COLO668 (cell line): ENCODE results near the gene FAM25C.
"Not testable (repeated sequence)": the region's sequence is repeated elsewhere in the genome, so short reads cannot be mapped to it uniquely, and the experiment has no call there.

Experiments used
- DNase-seq: peaks from one replicate; lab custom pipeline; 2025; ENCODE audit not compliant: unreplicated experiment; lab: John Stamatoyannopoulos, UW

FAM25C gene

DNA sequence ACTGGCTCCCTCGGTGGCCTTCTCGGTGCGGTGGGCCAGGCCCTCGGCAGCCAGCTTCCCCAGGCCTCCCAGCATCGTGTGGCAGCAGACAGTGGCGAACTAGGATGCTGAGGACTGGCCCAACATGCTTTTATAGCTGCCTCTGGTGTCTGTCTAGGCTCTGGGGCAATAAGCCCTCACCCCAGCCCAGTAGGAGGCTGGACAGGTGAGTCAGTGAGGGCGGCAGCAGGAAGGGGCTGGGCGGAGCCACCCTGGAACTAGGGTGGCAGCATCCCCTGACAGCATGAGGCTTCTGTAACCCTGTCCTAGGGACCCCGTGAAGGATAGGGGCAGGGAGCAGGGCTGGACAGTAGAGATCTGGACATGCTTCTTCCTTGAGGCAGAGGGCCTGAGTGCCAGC, at the start of gene FAM25C:
TSS of gene FAM25C (minus strand) at position 101 of the 400 bp plus-strand sequence. CDS start at position 75, 26 bp downstream.
- DNase-seq = not testable (repeated sequence)

DNA sequence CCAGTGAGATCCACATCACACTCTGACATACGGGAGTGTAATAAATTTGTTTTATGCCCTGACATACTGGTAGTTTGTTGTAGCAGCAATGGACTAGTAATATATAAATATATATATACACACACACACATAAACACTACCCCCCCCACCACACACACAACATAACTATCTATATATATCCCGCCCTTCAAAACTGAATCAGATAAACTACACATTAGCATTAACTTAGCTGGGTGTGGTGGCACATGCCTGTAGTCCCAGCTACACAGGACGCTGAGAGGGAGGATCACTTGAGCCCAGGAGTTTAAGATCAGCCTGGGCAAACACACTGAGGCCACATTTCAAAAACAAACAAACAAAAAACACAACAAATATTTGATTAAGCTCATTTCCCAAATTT, 45.0 kb upstream of the FAM25C start:
- DNase-seq = not testable (repeated sequence)

DNA sequence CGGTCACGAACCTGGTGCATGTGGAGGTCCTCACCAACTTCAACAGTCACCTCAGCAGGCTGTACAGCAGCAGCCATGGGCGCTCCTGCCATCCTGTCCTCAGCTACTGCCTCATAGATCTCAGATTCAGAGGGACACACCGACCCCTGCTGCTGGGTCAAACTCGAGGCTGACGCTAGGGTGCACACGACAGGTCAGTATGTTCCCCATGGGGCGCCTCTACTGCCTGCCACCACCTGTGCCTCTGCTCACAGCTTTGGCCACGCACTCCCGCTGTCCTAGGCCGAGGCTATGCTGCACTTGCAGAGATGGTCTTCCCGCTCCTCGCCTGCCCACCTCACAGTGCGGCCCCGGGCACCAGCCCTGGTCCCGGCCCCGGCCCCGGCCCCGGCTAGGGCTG, 31.8 kb upstream of the FAM25C start:
- DNase-seq = not testable (repeated sequence)

DNA sequence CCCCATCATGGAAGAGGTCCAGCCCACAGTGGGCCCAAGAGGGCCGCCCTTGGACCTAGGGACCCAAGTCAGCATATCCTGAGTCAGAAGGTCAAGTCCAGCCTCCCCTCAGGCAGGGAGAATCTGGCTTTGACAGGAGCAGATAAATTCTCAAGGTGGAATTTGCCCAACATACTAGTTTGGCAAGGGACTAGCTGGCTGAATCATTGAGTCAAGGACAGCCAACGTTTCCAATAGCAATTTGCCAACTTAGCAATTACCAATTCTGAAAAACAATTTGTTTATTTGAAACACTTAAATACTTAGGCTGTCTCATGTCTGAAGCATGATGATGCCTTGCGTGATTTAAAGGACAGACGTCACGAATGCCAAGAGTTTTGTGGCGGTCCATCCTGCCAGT, 2.7 kb upstream of the FAM25C start:
- DNase-seq = not testable (repeated sequence)

DNA sequence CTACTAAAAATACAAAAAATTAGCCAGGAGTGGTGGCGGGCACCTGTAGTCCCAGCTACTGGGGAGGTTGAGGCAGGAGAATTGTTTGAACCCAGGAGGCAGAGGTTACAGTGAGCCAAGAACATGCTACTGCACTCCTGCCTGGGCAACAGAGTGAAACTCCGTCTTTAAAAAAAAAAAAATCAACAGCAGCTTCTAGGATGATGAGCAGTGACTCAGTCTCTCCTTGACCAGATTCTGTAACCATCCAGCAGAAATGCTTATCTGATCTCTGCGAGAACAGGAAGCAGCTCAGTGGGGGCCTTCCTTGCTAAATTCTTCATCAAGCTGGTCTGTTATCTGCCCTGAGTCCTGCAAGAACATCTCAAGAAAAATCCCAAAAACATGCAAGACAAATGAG, 5.5 kb downstream of the FAM25C start:
- not testable (repeated sequence) for DNase-seq

DNA sequence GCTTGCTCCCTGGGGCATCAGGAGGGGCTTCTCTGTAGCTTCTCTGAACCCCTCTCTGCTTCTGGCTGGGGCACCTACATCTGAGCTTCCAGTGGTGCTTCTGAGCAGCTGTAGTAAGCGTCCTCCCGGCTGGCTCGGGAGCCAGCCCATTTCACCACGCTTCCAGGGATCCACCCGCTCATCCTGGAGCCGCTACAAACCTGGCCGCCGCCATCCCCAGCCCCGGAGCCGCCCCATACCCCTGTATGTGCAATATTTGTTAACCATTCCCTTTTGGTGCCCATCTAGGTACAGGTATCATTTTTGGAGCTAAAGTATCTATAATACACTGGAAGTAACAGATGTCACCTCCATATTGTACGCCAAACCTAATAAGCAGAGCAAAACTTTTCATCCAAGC, 7.0 kb downstream of the FAM25C start:
- DNase-seq = not testable (repeated sequence)

DNA sequence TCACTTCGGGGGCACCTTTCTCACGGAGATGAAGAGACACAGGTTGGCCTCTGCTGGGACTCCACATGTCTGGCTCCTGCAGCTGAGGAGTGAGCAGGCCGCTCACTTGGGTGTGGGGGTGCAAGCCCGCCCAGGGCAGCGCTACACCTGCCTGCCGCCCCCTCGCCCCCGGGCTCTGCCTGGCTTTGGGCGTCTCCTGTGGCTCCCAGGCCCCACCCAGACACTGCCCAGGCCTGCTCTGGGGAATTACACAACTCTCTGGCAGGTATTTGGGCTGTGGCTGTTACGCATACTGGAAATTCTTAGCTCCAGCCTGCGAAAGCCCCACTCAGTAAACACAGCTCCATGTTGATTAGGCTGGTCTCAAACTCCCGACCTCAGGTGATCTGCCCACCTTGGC, 7.9 kb downstream of the FAM25C start:
- DNase-seq = not testable (repeated sequence)

DNA sequence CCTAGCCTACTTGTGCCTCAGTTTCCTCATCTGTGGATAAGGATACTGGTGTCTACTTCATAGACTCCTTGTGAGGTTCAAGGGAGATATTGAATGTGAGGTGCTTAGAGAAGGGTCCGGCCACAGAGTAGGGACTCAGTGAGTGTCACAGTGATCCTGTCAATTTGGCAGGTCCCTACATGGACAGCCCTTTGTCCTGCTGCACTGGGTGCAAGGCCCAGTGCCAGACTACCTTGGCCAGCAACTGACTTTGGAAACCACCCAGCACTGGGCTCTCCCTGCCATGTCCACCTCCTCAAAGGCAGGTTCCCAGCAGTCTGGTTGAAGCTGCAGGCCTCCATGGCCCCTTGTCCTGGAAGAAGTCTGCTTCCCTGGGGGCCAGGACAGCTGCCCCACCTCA, 9.5 kb downstream of the FAM25C start:
- not testable (repeated sequence) for DNase-seq

DNA sequence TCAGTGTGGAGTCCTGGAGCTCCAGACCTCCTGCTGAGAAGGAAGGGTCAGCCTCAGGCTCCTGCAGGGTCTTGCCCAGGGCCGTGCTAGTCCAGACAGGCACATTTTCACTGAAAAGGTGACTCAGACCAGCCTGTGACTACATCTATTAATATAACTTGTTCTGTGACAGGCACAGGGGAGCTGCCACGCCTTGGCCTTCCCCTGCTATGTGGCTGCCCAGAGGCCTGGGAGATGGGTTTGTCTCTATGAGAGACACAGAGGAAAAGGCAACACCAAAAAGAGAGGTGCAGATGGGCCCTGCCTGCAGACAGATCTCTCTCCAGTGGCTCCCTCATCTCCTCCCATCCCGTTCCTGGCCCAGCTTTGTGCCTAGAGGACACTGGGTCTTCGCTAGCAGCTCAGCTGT, 10.0 kb downstream of the FAM25C start:
- DNase-seq = not testable (repeated sequence)

DNA sequence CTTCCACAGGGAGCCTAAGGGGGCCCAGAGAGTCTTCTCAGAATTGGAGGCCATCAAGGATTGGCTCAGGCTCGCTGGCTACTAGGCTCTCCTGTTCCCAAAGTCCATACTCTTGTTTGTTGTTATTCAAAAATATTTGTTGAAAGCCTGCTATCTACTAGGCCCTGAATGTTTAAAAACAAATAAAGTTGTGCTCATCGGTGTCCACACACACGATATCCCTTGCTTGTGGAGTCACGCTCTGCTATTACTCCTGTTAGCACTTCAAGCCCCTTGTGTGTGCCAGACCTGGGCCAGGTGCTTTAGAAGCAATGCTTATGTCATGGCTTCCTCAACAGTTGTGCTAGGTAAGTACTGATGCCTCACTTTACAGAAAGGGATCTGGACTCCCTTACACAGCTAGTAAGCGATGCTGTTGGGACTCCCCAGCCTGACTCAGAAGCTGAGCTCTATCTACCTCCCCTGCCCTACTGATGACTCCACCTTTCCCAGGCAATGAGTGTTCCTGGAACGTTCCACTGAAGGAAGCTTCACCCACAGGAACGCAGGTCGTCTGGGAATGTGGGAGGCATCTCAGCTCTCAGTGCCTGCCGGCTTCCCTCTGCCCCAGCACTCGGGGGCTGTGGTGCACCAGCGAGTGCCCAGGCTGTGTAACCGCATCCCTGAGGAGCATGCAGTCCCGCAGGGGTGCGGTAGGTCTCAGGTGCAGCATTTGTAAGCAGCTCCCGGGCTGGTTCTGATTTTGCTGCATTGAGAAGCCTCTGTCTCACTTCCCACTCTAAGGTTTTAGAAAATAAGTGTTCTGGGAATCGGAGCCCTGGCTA, 10.7 kb downstream of the FAM25C start:
- DNase-seq = not testable (repeated sequence)

DNA sequence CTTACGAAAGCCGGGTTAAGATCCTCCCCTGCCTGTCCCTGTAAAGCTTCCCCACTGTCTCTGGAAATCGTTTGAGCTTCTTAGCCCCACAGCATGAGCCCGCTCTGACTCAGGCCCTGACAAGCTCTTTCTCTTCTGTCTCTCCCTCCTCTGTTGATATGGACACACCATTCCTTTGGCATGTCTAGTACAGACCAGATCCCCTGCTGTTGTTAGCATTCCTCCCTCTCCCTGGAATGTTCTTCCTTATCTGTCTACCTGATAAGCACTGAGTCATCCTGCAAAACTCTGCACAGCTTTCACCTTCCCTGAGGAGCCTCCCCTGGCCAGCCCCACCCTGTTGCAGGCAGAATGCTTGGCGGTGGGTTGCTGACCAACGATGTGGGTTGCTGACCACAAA, 11.6 kb downstream of the FAM25C start:
- DNase-seq = not testable (repeated sequence)

DNA sequence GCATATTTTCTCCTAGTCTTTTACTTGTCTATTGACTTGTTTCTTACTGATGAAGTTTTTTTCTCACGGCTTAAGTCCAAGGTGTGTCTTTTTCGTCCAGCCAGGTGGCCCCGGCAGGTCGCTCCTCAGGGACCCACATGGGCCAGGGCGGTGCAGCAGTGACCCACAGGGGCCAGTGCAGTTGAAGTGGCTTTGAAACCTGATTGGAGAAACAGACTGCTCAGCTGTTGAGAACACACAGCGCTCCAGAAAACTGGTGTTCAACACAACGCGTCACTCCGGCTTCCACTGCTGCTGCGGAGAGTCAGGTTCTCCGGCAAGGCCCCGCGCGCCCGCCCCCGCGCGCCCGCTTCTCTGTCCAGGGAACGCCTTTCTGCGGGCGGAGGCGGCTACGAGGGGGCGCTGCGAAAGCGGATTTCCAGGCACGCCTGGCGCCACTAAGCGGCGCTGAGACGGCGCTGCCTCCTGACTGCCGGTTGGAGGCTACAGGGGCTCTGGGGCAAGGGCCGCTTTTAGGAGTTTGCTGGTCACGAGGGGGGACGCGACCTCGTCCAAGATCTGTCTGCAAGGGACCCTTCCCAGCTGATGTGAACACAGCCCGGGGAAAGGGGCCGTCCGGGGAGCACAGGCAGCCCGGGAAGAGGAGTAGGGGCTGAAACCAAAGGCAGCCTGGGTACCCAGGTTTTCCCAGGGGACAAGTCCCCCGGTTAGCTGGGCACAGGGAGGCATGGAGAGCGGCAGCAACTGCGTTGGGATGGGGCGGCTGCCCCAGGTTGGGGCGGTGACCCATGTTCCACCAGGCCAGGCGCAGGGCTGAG, 13.0 kb downstream of the FAM25C start:
- not testable (repeated sequence) for DNase-seq

DNA sequence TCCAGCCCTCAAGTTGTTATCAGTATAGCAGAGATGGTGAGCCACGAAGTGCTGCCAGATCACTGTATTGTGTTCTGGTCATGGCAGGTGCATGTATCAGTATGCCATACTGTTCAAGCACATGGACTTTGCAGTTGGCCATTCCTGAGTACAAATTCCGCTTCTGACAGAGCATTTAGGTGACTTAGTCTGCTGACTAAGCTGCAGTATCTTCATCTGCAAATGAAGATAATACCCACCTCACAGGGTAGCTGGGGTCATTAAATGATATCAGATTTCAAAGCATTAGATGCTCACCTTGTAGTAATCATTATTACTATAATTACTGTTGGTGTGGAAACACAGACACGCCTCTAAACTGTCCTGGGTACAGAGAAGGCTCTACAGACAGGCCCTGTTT, 24.2 kb downstream of the FAM25C start:
- not testable (repeated sequence) for DNase-seq

DNA sequence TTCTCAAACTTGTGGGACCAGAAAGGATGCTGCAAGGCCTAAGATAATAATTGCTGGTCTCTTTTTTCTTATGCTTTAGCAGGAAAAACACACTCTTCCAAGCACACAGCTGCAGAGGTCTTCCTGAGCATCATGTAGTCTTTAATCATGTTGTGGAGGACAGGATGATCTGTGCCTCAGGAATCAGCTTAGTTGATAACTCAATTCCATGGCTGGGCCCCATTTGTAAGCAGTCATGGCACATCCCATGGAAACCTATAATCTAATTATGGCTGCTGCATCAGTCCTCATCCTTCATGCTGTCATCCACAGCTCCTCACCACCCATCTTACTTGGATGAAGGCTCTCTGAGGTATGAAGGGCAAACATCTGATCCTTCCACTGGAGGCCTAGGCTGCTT, 26.5 kb downstream of the FAM25C start:
- DNase-seq = not testable (repeated sequence)

DNA sequence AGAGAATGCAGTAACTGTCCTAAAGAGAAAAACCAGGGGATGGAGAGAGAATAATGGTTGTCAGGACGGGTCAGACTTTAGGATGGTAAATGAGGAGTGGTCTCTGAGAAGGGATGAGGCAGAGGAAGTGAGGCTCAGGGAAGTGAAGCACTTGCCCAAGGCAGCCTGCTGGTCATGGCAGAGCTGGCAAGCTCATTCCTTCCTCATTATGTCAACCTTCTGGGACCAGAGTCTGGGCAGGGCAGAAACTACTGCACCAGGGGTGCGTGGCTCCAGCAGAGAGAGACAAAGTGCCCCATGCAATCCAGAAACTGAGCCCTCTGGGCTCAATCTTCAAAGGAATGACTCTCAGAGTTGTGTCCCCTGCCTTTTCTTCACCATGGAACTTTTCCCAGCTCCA, 27.5 kb downstream of the FAM25C start:
- not testable (repeated sequence) for DNase-seq

DNA sequence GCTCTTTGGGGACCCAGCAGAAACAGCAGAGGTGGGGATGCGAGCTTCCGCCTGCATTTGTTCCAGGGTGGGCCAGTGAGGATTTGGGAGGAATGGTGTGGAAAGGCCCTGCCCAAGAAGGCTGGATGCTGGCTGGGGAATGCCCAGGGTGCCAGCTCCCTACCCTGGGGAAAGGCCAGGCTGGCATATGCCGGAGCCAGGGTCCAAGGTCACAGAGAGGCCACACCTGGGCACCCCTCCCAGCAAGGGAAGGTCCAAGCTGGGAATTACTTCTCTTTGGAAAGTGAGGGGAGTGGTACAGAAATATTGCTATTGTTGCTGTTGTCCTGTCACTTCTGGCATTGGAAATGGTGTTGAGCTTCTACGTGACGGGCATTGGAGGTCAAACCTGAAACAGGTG, 28.0 kb downstream of the FAM25C start:
- DNase-seq = not testable (repeated sequence)

DNA sequence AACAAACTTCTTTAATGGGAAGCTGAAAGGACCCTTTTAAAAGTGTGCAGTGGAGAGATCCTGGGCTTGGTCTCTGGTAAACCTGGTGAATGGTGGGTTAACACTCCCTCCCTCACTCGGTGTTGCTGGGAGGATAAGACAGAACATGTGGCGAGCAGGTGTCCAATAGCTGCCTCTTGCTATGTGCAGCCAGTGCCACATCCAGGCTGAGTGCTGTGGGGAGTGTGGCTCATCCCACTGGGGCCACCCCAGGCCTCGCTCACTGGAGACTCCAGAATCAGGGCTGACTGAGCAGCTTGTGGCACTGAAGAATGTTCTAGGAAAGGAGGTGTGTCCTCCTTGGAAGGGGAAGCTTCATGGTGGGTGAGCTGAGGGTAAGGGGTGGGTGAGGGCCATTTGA, 29.5 kb downstream of the FAM25C start:
- DNase-seq = not testable (repeated sequence)

DNA sequence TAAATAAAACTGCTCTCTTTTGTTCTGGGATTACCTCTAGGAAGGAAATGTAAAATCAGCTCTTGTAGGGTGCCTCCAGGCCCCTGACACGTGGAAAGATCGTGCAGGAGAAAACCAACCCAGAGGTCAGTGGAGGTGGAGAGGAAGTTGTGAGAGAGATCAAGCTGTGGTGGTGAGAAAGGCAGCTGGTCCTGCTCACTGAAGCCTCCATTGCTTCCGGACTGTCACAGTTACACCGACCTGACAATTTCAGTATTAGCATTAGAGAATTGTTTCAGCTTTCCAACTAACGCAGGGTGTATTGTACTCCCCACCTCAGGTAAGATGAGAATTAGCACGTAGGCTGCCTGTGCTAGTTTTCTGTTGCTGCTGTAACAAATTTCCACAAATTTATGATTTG, 30.6 kb downstream of the FAM25C start:
- not testable (repeated sequence) for DNase-seq

DNA sequence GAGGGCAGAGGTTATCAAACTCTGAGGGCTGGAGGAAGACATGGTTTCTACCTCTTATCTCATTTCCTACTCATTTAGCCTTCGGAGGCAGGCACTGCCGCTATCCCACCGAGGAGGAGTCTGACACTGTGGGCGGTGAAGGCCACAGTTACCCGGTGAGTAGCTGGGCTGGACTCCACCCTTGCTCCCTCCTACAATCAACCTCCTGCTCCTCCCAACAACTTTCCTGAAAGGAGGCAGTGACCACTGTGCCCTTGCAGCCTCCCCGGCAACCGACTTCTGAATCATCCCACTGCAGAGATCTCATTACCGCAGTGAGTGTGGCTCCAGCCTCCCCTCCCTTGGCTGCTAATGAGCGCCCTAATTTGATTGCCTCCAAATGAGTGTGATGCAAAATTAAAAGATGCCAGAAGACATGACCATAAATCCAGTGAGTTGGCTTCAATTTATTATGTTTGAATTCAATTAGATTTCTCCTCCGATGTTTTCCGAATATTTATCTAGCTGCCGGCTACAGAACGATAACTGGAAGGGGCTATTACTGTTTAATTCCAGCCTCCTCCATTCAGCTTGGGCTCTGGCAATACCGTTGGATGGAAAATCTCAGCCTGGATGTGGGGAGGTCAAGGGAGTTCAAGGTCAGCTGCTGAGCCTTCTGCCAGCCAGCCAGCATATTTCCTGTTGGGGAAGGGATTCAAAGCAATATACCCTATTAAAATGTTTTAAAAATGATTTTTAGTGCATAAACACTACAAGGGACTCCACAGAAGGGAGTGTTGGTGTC, 35.1 kb downstream of the FAM25C start:
- DNase-seq = not testable (repeated sequence)

DNA sequence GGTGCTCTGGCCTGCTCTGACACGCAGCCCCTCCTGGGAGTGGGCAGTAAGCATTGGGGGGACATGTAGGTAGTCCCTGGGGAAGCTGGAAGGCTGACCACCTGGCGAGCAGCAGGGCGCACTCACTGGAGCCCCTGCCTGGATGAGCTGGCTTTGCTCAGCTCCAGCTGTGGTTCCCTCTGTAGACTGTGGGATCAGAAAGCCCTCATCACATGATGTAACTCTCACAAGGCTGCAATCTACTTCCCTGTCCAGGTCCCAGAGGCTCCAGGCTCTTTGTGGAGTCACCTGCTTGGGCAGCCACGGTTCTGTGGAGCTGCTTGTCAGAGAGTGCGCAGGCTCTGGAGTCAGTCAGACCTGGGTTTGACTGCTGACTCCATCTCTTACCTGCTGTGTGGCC, 36.8 kb downstream of the FAM25C start:
- not testable (repeated sequence) for DNase-seq

DNA sequence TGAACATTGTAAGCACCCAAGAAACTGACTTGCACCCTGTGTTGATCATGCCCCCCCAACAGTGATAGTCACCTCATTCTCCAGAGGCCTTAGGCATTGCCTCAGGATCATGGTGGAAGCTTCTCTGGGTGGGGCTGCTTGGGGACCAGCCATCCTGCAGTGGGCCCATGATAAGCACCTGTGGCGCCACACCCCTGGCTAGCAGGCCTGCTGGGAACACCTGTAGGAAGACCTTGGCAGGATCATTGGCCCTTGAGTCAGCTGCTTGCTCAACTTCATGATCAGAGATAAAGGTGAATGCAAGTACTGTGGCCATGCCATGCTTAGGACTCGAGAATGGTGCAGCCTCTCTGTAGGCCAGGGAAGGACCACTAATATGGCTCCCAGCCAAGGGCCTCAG, 38.9 kb downstream of the FAM25C start:
- not testable (repeated sequence) for DNase-seq
